Amniotic stem cell (primary cell): ENCODE measurements around the gene TCF12.

Experiments
- DNase-seq: peaks from one replicate; lab custom pipeline; 2025; lab: John Stamatoyannopoulos, UW

Gene TCF12

DNA sequence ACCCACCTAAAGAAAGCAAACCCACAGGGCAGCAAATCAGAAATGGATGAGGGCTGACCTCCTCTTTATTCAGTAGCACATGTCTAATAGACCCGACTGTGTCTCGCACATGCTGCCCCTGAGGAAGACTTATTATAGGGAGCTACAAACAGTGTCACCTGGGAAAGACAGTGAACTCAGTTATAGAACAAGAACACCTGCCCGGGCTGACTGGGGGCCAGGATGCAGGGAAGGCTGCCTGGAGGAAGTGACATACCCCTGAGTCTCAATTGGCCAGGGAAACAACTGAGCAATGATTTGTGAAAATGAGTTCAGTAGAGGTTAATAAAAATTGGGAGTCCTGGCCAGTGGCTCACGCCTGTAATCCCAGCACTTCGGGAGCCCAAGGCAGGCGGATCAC, 379.2 kb downstream of the TCF12 start:
- DNase-seq = no peak

DNA sequence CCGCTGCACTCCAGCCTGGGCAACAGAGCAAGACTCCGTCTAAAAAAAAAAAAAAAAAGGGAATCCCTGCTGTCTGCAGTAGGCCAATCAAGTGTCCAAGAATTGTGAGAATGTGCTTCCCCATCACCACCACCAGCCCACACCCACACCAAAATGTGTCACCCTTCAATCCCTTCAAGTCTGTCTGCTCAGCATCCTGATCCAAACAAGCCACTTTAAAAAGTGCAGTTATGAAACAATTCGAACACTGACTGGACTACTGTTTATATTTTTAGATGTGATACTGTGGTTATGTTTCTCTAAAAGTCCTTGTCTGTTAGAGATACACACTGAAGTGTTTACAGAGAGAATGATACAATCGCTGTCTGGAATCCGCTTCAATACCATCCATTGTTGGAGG, 379.8 kb downstream of the TCF12 start:
- DNase-seq = no peak

DNA sequence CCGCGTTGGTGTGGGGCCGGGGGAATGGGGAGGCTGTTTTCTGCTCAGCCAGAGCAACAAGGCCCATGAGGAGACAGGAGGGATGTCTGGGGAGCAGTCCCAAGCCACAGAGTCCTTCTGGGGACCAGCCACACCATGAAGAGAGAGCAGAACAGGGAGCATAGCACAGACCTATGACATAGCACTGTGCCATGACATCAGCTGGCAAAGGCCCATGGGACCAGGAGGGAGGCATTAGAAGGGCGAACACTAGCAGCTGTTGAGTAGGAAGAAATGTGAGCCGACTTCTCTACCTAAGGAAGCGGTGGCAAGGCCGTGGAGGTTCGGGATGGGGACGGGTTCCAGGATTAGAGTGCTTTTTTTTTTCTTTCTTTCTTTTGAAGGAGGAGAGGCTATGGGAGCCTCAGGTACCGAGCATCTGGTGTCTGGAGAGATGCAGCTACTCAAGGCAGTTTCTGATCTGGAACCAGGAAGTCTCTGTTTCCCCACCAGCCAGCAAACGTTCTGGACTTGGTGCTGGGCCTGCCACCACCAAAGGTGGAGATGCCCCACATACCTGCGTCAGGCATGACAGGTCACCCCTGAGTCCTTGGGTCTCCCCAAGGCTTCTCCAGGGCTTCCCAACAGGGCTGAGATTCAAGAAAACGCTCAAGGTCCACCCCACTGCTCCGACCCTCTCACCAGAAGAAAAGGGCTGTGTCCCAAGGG, 380.6 kb downstream of the TCF12 start:
- DNase-seq = no peak

DNA sequence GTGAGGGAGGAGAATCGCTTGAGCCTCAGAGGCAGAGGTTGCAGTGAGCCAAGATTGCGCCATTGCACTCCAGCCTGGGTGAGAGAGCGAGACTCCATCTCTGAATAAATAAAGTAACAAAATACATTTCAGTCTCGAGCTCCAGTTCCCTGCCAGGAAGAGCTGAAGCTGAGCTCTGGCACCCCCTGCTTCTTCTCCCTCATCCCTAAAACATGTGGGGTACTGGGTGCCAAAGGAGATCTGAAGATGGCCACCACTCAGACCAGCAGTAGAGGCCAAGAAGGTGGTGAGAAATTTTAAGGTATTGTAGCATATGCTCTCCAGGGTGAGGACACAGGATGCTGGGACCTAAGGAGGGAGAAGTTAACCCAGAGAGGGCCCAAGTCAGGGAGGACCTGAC, 382.9 kb downstream of the TCF12 start:
- no peak for DNase-seq

DNA sequence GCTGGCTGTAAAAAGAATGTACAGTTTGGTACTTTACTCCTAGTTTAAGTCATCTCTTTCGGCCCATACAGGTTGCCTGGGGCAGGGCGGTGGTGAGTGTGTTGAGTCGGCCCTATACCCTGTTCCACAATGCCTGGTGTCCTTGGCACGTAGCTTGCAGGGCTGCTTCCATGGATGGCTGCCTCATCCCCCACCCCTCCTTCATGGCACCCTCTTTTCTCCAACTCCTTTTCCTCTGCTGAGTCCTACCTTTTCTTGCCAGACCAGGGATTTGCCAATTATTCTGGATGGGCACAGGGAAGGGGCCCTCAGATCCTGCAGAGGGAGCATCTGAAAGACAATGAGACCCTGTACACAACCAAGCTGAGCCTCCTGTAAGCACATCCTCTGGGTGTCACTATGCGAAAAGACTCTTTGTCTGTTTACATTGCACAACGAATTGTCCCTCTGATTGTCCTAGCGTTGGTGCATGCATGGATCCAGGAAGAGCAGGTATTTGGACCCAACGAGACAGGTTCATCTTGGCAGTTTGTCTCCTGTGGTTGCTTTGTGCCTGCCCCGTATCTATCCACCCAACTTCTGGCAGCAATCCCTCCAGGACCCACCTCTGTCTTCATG, 384.3 kb downstream of the TCF12 start:
- no peak for DNase-seq

DNA sequence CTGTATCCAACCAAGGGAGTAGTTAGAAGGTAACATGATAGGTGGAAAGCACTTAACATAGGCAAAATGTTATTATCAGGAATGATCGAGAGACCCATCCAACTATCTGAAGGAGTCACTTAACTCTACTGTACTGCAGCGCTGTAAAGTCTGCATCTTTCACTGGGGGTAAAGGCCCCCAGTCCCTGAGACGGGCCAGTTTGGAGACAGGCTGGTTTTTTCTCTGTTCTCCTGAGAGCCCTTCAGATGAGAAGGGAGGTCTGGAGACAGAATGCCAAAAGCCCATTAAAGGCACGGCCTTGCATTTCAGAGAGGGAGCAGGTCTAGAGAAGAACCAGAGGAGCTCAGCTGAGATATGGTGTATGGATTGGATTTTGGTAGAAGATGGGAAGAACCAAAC, 386.6 kb downstream of the TCF12 start:
- DNase-seq = no peak

DNA sequence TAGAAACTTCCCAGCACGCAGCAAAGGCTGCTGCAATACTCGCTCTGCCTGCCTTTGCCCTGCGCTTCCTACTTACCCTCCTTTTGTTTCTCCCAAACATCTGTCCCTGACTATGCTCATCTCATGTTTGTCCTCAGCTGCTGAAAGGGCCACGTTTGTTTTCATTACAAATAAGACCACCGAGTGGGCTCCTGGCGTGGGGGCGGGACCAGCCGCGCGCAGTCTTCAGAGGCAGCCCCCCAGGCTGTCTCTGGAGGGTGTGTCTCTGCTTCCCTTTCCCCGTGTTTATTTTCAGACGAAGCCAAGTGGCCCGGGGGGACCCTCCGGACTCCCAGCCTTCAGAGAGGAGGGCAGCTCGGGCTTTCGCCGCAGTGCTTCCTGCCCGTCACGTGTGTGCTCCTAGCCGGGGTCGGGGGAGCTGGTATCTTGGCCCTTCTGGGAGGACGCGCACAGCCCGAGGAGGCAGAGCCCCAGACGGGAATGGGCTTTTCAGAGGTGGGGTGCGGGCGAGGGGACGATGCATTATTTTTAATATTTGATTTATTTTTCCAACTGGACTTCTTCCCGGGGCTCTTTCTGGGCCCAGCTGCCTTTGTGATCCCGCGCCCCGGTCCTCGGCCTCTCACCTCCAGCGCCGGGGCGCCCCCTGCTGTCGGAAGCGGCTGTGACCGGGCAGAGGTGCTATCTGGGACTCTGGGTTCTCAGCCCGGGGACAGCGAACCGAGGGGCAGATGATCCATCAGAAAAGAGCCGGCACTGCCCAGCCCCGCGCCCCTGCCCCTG, 387.9 kb downstream of the TCF12 start:
- DNase-seq = peak; percentile 15

DNA sequence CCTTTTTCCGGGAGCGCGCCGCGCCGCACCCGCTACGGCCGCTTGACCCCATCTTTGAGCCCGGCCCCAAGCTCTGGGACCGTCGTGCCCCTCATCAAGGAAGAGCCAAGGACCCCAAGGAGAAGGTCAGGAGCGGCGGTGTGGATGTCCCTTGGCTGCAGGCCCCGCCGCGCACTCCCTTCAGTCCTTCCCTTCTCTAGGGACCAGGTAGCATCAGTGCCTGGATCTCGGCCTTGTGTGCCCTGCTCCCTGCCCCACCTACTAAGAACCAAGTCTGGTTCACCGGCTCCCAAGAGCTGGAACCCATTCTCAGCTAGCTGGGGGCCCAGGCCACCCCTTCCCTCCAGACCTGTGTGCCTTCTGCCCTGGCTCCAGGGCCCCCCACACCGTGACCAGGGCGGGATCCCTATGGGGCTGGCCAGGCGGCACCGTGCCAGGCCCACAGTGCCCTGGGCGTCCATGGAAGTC, 388.5 kb downstream of the TCF12 start:
- no peak for DNase-seq

DNA sequence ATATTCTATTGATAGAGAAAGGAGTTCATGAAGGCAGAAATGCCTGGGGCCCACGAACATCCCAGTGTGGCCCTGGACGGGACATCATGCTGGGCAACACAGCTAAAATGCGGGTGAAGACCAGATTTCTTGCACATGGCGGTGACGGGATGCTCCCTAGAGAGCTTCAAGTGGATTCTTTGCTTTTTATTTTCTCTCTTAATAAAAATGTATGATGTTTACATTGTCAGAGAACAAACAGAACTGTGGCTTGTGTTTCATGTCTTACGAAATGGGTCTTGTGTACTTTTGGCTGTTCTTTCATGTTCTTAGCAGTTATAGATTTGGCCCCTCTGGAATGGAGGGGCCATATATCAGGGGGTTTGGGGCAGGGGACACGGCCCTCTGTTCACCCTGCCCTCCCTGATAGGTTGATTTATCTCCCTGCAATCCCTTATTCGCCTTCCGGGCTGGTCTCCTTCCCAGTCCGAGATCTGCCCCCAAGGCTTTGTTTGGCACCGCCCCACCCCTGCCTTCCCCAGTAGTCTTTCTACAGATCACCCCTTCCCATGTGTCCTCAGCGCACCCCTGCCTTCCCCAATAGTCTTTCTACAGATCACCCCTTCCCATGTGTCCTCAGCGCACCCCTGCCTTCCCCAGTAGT, 389.2 kb downstream of the TCF12 start:
- DNase-seq = no peak

DNA sequence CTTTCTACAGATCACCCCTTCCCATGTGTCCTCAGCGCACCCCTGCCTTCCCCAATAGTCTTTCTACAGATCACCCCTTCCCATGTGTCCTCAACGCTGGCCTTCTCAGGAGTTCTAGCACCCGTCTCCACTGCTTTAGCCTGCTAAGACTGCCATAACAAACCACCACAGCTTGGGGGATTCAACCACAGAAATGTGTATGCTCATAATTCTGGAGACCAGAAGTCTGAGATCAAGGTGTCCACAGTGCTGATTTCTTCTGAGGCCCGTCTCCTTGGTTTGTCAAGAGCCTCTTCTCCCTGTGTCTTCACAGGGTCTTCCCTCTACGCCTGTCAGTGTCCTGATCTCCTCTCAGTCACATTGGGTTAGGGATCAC, 389.7 kb downstream of the TCF12 start:
- DNase-seq = no peak

DNA sequence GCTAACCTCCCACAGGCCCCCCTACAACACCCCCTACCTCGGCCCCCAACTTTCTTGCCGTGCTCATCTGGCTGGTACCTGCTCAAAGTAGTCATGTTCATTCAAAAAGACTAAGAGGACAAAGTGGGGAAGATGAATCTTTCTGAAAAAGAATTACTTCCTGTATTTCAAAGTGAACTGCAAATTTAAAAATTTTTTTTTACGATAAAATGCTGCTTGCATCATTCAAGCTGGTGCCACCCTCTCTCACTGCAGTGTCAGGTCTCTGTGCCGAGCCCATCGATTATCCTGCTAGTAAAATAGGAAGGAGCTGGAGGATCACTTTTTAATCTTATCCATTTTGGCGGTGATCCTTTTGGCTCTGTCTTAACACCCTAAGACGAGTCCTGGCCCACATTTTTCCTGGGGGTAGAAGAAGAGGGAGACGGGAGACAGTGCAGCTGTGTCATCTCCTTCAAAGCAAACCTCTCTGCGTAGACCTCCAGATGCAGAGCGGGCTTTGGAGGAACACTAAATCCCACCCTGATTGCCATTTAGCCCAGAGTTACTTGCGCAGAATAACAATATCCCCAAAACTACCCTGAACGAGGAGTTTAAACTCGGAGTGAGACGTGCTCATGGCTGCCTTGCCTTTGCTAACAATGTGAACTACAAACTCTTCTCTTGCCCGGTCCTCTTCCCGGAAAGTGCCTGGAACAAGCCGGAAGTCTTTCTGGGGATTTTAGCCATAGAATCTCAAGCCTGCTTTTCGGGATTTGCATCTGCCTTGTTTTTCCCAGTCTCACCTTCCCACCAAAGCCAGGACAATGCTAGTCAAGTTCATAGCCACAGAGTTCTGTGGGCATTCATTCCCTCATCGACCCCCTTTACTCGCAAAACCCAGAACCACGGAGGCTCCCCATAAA, 391.7 kb downstream of the TCF12 start:
- DNase-seq = no peak

DNA sequence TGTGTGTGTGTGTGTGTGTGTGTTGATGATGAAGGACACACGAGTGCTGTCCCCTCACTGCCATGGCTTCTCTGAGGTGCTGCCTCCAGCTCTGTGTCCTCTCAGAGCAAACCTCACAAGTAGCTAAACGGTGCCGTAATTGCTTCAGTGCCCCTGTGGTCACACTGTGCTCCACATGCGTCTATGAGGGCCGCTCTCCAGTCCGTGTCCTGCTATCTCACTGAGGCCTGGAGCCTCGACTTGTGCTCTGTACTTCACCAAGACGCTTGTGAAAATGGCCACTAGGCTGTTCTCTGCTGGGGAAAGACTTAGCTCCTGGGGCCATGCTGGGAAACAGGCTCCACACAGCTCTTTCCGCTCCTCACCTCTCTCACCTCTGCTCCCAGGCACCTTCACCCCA, 392.4 kb downstream of the TCF12 start:
- DNase-seq = no peak

DNA sequence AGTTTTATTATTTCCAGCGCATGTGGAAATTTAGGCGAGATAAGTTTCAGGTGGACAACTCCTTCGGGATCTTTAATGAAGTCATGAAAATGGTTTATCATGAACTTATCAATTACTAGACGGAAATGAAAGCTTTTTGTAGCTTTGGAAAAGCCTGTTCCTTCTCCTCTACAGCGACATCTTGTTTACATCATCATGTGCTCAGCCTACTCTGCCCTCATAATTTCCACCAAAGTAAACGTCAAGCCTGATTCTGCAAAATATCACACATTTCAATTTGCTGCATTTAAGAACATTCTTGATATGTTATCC, 393.5 kb downstream of the TCF12 start:
- DNase-seq = no peak

DNA sequence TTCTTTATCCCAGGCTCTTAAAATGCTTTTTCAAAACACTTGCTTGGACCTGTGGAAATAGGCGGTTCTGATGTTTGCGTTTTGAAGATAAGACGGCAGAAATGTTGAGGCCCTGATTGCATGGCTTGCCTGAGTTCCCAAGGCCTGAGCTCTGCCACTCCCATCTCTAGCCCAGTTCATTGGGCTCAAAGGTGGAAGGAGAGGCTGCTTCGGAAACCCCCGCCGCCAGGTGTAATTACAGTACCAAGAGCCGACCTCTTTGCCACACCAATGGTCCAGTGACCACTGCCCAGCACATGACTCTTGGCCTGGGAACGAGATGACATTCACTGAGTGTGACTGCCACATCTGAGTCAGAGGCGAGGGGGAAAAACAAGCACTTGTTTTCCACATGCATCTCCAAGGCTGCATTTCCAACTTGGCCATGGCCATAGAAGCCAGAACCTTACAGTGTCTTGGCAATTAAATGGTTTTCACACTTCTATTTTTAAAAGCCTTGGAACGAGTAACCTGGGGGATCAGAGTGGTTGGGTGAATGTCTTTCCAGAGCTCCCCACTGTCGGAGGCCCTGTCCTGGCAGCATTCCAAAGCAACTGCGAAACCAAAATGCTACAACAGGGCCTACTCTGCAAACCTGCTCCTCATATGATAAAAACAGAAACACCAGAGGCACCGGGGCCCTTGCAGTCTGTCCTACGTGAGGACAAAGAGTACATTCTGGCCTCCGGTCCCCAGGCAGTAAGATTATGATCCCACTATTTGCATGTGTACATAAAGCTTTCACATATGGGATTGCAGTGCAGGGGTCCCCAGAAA, 394.1 kb downstream of the TCF12 start:
- no peak for DNase-seq

DNA sequence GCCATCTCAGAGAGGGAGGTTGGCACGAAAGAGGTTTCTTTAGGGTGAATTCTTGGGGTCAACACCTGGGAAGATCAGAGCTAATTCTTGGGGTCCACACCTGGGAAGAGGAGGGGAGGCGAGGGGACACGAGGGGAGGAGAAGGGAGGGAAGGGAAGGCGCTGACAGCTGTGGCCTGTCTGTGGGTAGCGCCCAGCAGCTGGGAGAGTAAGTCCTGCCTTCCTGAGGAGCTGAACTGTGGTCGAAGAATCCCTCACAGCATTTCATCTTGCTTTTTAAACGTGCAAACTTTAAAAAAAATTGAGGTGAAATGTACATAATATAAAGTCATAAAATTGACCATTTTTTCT, 394.7 kb downstream of the TCF12 start:
- DNase-seq = no peak

DNA sequence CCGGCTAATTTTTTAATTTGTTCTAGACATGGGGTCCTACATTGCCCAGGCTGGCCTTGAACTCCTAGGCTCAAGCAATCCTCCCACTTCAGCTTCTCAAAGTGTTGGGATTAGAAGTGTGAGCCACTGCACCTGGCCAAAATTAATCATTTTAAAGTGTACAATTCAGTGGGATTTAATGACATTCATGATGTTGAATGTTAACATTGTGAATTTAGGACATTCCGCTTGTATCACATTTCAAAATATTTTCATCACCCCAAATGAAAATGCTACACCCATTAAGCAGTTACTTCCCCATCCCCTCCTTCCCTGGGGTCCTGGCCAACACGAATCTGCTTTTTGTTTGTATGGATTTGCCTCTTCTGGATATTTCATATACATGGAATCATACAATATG, 395.8 kb downstream of the TCF12 start:
- no peak for DNase-seq

DNA sequence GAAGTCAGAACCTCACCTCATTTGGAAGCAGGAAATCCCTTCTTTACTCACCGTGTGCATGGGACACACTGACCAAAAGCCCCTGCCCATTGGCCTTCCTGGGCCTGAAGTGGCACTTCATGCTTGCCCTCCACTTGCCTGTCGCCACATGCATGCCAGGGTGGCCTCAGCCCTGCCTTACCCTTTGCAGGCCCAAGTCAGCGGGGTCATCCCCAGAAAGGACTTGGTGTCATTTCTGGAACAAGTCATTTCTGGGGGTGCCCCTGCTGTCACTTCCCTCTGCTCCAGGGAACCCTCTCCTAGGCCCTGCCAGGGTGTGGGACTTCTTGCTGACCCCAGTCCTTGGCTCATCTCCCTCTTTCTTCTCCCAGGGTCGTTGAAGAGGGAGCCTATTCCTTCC, 398.0 kb downstream of the TCF12 start:
- DNase-seq = no peak

DNA sequence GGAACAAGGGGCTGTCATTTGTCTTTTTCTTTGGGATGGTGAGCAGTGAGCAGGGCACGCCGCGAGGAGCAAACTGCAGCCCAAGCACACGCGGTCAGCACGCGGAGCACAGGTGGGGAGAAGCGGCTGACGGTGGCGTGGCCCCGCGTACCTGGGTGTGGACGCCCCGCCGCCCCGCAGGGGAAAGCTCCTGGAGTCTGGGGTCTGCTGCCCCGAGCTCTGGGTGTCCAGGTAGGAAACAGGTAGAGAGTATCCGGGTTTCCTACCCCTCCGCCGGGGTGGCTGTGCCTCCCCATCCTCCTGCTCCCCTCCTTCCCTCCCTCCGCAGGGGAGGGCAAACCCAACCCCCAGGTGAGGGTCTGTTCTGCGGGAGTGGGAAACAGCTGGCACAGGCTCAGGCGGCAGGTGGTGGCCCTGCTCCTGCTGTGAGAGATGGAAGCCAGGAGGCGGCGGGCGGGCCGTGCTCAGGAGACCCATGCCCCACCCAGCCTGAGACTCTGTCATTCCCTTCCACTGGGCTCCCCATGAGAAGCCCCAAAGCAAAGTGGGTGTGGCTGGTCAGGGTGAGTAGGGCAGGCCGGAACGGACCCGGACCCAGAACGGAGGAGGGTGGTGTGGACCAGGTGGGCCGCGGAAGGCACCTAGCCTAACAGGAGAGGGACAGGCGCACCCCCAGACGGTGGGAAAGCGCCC, 400.9 kb downstream of the TCF12 start:
- DNase-seq = no peak

DNA sequence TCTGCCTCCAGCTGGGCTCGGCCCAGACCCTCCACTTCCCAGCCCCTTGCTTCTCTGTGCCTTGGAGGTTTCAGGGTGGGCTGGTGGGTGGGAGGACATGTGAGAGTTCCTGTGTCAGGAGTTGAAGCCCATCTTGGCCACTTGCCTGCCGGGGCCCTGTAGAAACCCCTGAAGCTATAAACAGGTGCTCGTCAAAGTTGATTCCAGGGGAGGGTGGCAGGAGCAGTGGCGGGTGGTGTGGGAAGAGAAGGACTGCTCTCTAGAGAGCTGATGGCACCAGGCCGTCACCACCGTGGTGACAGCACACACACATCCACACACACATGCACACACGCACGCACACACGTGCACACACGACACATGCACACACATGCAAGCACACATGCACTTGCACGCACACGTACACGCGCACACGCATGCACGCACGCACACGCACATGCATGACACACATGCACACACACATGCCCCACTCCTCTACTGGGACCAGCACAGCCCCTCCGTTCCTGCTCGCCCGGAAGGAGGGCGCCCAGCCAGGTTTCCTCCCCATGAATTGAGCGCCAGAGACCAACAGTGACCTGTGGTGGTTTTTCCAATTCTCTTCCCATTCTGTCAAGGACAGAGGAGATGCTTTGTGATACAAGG, 401.6 kb downstream of the TCF12 start:
- no peak for DNase-seq

DNA sequence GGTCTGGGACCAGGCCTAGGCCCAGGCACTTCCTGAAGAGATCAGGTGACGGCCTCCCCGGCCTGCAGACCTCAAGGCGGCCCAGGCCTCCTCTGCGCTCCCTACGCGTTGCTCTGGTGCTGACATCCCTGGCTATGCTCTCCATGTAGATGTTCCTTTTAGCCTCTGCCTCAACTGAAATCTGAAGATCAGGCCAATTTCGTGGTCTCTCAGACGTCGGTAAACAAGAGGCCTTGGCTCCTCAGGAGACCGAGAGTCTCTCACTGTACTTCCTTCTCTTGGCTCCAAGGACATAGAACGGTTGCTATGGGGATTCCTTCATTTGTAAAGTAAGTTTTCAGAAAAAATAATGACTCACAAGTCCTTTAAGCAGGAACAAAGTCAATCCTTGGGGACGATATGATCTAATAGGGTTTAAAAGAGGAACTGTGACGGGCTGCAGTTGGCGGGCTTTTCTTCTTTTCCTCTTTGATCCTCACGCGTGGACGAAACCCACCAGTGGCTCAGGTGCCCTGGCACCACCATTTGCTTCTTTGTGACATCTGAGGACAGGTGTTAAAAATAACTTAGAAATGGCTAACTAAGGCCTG, 402.3 kb downstream of the TCF12 start:
- peak; percentile 8 for DNase-seq
